Adrenal gland (tissue), 12 donors: Measurements from ENCODE around the gene RAMACL. TPM values are rescaled to one million over a fixed set of nuclear protein-coding genes. Genes with fewer than 3 reads are reported as not detected.
A peak's percentile ranks its signal among the peaks of the same experiment; 100 is the strongest.

Experiments used
- DNase-seq, 7 donors: peaks; one replicate each; pipeline ENCODE4 v3.0.0-alpha.2; 2019 to 2020
- H3K27ac ChIP-seq, 5 donors: fragments of 200-600 bp; sonication (generic) in 4 of 5; 1 replicate in 3 of 5; 2 replicates in 2 of 5; pipeline versions ENCODE4 v1.5.1 to v1.8.0; 2016 to 2020; ENCODE audit warnings: mild to moderate bottlenecking in 1 of 5
- H3K27me3 ChIP-seq: fragments of 200-600 bp; 2 replicates; pipeline ENCODE4 v1.8.0; 2021
- H3K36me3 ChIP-seq, 2 donors: fragments of 200-600 bp; replicated peaks in 1 of 2; 1 replicate in 1 of 2; 2 replicates in 1 of 2; pipeline versions ENCODE4 v1.5.1 to v1.8.0; 2018 to 2022
- H3K4me1 ChIP-seq, 2 donors: fragments of 200-600 bp; replicated peaks in 1 of 2; 1 replicate in 1 of 2; 2 replicates in 1 of 2; pipeline versions ENCODE4 v1.5.1 to v1.8.0; 2018 to 2021
- H3K4me3 ChIP-seq, 4 donors: fragments of 200-600 bp; sonication (generic) in 3 of 4; one replicate each; pipeline ENCODE4 v1.5.1; 2016 to 2018
- H3K9me3 ChIP-seq, 3 donors: fragments of 200-600 bp; sonication (generic) in 1 of 3; replicated peaks in 1 of 3; 1 replicate in 2 of 3; 2 replicates in 1 of 3; pipeline versions ENCODE4 v1.5.1 to v1.8.0; 2016 to 2021
- POLR2A ChIP-seq, 2 donors: fragments of 450-650 bp; IDR thresholded peaks; one replicate each; pipeline ENCODE4 v1.6.1; 2017; ENCODE audit warnings: antibody characterized with exemption in 2 of 2, mild to moderate bottlenecking in 2 of 2, moderate library complexity in 1 of 2
- WGBS, 4 donors: extraction: QIAGEN DNeasy Blood & Tissue Kit in 2 of 4; methylation state at CpG; one replicate each; pipeline versions ENCODE4 v1.1.5 to v1.1.7; 2013 to 2017; 5-methylcytosine and 5-hydroxymethylcytosine counted together
- intact Hi-C, 2 donors: fragments of 100-400 bp; cut with DNase I; formaldehyde crosslinking; loops; one replicate each; pipeline versions ENCODE4 v1.14.1 to v1.15.0; 2022 to 2023
- polyA plus RNA-seq, 3 donors: library from polyadenylated mRNA; stranded (reverse); fragments of 200-250 nt in 2 of 3; fragments of 350-450 nt in 1 of 3; fragmentation: Illumina TruSeq in 1 of 3; extraction: RNeasy Lipid Tissue Mini Kit (QIAGEN cat#74804) in 1 of 3; gene quantifications; one replicate each; pipeline ENCODE4 v1.2.3, GENCODE V29; 2013 to 2014
- total RNA-seq, 9 donors: library from RNA; depleted of rRNA in 4 of 9; stranded (reverse); fragments of >200 nt in 4 of 9; fragments of 120-200 nt in 1 of 9; fragmentation: NEBNext Ultra II Directional in 1 of 9; extraction: Animal tissue kit (Norgen Biotek cat#: 25700) in 1 of 9; gene quantifications; one replicate each; pipeline versions ENCODE4 v1.1.0 to v1.2.4, GENCODE V29; 2013 to 2023
- TF ChIP-seq, protein P1 (sequence below), 6 experiments: fragments of 450-650 bp in 4 of 6; fragments of 200-600 bp in 2 of 6; sonication (generic) in 1 of 6; IDR thresholded peaks; 1 replicate in 5 of 6; 2 replicates in 1 of 6; pipeline versions ENCODE4 v1.5.1 to v1.8.0; 2016 to 2021; ENCODE audit warnings: antibody characterized with exemption in 6 of 6, mild to moderate bottlenecking in 2 of 6, moderate library complexity in 1 of 6
- donor health status: healthy with polysubstance abuse.
- donor health status: Bipolar disorder and iron deficiency.
- donor health status: DM: yes; HTN: yes; CAD: no.
- donor health status: DM: no; HTN: no; CAD: no.
- donor health status: DM: no; HTN: no; CAD: no.
- donor health status: DM: yes; HTN: yes; CAD: no.

Gene RAMACL
- total and polyA plus RNA-seq, 12 donors, result 0.14 to 4.2 (median 0.46) TPM

DNA sequence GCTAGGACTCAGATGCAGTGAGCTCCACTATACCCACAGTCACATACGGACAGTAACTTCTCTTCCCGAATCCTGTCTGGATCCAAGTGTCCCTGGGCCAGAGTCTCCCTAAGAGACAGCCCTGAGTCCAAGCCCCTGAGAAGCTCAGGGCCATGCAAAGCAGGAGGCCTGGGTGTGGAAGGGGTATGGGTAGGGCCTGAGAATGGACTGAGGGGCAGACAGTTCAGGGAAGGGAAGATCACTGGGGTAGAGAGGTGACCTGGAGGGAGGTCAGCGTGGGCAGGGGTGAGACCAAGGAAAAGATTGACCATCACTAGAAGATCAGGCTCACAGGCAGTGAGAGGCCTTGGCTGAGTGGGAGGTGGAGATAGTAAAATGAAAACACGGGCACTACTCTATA lies 31.8 kb upstream of the RAMACL start:
- 90 to 98% (median 95%) methylated on average over 4 of the region's 4 CpGs for WGBS, 4 donors
- peaks cover 0 to 7% of the 10 kb centered on the region in 2 donors for H3K4me1 ChIP-seq
- intact Hi-C loops, result no loop called here
- TF ChIP-seq, protein P1, sequence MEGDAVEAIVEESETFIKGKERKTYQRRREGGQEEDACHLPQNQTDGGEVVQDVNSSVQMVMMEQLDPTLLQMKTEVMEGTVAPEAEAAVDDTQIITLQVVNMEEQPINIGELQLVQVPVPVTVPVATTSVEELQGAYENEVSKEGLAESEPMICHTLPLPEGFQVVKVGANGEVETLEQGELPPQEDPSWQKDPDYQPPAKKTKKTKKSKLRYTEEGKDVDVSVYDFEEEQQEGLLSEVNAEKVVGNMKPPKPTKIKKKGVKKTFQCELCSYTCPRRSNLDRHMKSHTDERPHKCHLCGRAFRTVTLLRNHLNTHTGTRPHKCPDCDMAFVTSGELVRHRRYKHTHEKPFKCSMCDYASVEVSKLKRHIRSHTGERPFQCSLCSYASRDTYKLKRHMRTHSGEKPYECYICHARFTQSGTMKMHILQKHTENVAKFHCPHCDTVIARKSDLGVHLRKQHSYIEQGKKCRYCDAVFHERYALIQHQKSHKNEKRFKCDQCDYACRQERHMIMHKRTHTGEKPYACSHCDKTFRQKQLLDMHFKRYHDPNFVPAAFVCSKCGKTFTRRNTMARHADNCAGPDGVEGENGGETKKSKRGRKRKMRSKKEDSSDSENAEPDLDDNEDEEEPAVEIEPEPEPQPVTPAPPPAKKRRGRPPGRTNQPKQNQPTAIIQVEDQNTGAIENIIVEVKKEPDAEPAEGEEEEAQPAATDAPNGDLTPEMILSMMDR (IDR thresholded peaks at IDR 0.05), result no peak
- H3K9me3 ChIP-seq, result no peaks in the 10 kb centered on the region
- H3K4me3 ChIP-seq, result no peak overlapping the region
- H3K36me3 ChIP-seq, result no peaks in the 10 kb centered on the region
- no peaks in the 10 kb centered on the region for H3K27me3 ChIP-seq
- DNase-seq, result no peak
- no peak overlapping the region for H3K27ac ChIP-seq

DNA sequence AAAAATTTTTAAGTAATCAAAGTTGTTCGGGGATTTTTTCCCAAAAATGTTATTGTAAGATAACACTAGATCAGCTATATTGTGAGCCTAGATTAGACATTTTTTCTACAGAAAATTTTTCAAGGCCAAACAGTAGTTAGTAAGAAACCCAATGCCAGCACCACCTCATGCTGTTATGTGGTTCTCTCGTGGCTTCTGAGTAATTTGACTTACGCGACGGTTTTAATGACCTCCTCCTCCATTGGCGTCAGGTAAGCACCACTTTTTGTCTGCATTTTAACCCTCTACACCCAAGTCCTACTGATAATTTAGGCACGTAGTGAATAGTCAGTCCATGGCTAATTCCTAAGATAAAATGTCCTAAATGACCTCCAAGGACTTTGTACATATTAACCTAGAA lies 30.9 kb upstream of the RAMACL start:
- intact Hi-C loops, result no loop called here

DNA sequence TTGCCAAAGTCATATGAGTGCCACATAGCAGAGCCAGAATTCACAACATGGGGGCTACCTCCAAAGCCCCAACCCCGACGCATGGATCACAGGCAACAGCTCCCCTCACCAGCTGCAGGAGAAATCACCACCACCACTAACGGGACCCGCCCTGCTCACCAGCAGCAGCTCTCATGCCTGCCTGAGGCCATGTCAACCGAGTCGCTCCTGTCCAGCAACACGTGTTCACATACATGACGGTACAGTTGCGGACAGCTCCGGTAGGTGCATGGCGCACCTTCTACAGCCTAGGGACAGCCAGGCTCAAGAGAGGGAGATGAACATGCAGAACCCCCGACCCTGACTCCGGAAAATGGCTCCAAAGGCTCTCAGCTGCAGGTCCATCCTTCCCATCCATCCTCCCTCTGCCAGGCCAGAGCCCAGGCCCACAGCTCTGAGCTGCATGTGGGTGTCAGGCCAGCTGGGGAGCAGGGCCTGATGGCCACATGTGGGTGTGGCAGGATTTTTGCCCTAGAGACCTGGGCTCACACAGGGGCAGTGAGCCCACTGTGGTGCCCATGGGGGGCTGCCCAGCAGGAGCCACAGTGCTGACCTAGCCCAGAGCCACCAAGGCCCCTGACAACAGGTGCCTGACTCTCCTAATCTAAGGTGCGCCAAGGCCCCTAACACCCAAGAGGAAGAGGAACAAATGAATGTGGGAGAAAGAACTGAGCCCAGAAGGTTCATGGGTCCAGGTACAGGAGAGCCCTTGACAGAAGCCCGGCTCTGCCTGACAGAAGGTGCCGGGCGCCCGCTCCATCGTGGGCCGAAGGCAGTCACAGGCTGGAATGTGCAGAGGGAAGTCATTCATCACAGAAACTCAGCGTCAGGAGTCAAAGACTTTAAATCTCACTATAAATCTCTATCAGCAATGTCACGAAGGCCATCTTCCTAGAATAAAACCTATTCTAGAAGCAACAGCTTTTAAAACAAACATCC lies 30.1 kb upstream of the RAMACL start:
- 75 to 91% (median 85%) methylated on average over 14 to 22 of the region's 22 CpGs for WGBS, 4 donors

More for the DNA sequence above, 30.9 kb upstream of the RAMACL start:
- Histone ChIP-seq H3K36me3 (no peaks in the 10 kb centered on the region), H3K9me3 (no peaks in the 10 kb centered on the region), H3K4me1 (peaks cover 6 to 13% of the 10 kb centered on the region in 2 donors), H3K4me3 (no peak overlapping the region), H3K27ac (no peak overlapping the region), H3K27me3 (no peaks in the 10 kb centered on the region)
- WGBS, 4 donors, result 53 to 63% (median 58%) methylated on average over 7 of the region's 7 CpGs
- DNase-seq, result no peak
- TF ChIP-seq, protein P1 (IDR thresholded peaks at IDR 0.05), result no peak
- TF ChIP-seq POLR2A (IDR thresholded peaks at IDR 0.05), result no peak

More for the DNA sequence above, 30.1 kb upstream of the RAMACL start:
- TF ChIP-seq POLR2A (IDR thresholded peaks at IDR 0.05), result no peak
- TF ChIP-seq, protein P1 (IDR thresholded peaks at IDR 0.05), result no peak
- Histone ChIP-seq H3K27ac (peak overlapping the region in 1 of 5 donors; percentile 38), H3K36me3 (no peaks in the 10 kb centered on the region), H3K4me3 (no peak overlapping the region), H3K4me1 (peaks cover 6 to 15% of the 10 kb centered on the region in 2 donors), H3K27me3 (no peaks in the 10 kb centered on the region), H3K9me3 (no peaks in the 10 kb centered on the region)
- no peak for DNase-seq
- intact Hi-C loops, result no loop called here
